ENCODE data around the gene FAM9A. TPM values are rescaled to one million over a fixed set of nuclear protein-coding genes. Genes with fewer than 3 reads are reported as not detected.

The FAM9A gene
- total RNA-seq, 1 experiment from 2014 or later = not detected

DNA sequence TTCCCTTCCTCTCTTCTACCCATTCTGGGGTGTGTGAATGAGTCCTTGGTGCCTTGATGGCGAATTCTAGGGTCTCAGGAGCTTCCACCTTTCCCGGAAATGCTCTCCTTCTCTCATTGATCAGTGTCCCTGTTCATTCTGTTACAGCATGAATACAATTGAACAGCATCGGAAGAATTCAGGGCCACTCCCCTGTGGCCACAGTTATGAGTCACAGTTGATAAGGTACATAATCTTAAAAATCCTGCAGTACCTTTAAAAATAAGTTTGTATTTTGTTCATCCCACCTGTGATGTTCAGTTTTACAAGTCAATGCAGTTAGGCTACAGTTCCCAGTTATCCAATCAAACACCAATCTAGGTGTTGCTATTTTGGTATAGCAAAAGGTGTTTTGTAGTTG, 47.3 kb upstream of the FAM9A start:
- H3K23ac ChIP-seq (ENCODE audit: insufficient read length, low read depth, low read length) = no peak overlapping the region
- H3K4me1 Mint-ChIP-seq = no peaks in the 10 kb centered on the region

More for the DNA sequence above, 47.3 kb upstream of the FAM9A start:
- Histone ChIP-seq H4K91ac (ENCODE audit: insufficient read length, low read depth, low read length) (no peak overlapping the region), H3K4ac (ENCODE audit: low read depth, low read length) (no peak overlapping the region), H3K4me2 (ENCODE audit: insufficient read depth, insufficient read length, low read length) (no peak overlapping the region), H2BK12ac (ENCODE audit: insufficient read length, low read depth, low read length) (no peak overlapping the region), H4K8ac (replicated peaks; ENCODE audit: insufficient read length, low read depth, low read length) (no peak overlapping the region), H3K14ac (ENCODE audit: insufficient read depth, low read length) (no peak overlapping the region), H2AK5ac (ENCODE audit: insufficient read length, low read length) (no peak overlapping the region), H3K27ac (ENCODE audit: insufficient read length, low read depth, low read length) (no peak overlapping the region), H4K20me1 (ENCODE audit: control insufficient read depth, insufficient read depth, insufficient read length) (no peaks in the 10 kb centered on the region), H2AFZ (ENCODE audit: low read length) (no peak overlapping the region), H4K5ac (ENCODE audit: insufficient read length, low read depth, low read length) (no peak overlapping the region), H3T11ph (ENCODE audit: low read length) (no peak overlapping the region), H3K27me3 (ENCODE audit: insufficient read depth, low read length) (no peaks in the 10 kb centered on the region), H3K4me1 (ENCODE audit: insufficient read depth, low read length) (no peaks in the 10 kb centered on the region), H3K9me3 (ENCODE audit: control insufficient read depth, low read depth, low read length) (no peaks in the 10 kb centered on the region), H3K18ac (ENCODE audit: insufficient read length, low read depth, low read length) (no peak overlapping the region), H2BK5ac (ENCODE audit: insufficient read length, low read length) (no peak overlapping the region), H3K79me1 (ENCODE audit: insufficient read depth, low read depth, low read length, poor library complexity, severe bottlenecking) (no peaks in the 10 kb centered on the region), H3K9ac (ENCODE audit: extremely low read depth, insufficient read length, low read length) (no peak overlapping the region), H2BK120ac (ENCODE audit: low read depth, low read length, poor library complexity, severe bottlenecking) (no peak overlapping the region), H3K56ac (ENCODE audit: insufficient read length, low read depth, low read length) (no peak overlapping the region), H3K79me2 (ENCODE audit: insufficient read depth, low read length) (no peaks in the 10 kb centered on the region), H2BK15ac (ENCODE audit: low read depth, low read length) (no peak overlapping the region), H2BK20ac (ENCODE audit: low read depth, low read length, poor library complexity, severe bottlenecking) (no peak overlapping the region), H3K23me2 (ENCODE audit: insufficient read length, low read depth, low read length, poor library complexity, severe bottlenecking) (no peaks in the 10 kb centered on the region)
- Mint-ChIP-seq H3K27me3 (ENCODE audit: low read depth) (peaks cover 4% of the 10 kb centered on the region; the same call in 1 of the 2 replicates), H3K36me3 (ENCODE audit: insufficient read depth in 1 of 3, low read depth in 3 of 3) (no peaks in the 10 kb centered on the region; a peak in 1 of 7 replicates), H3K27ac (no peak overlapping the region), H3K9me3 (peaks cover 0 to 42% of the 10 kb centered on the region in 2 experiments; a peak in 2 of 5 replicates), H3K4me3 (no peak overlapping the region)
- TF ChIP-seq, protein P1, sequence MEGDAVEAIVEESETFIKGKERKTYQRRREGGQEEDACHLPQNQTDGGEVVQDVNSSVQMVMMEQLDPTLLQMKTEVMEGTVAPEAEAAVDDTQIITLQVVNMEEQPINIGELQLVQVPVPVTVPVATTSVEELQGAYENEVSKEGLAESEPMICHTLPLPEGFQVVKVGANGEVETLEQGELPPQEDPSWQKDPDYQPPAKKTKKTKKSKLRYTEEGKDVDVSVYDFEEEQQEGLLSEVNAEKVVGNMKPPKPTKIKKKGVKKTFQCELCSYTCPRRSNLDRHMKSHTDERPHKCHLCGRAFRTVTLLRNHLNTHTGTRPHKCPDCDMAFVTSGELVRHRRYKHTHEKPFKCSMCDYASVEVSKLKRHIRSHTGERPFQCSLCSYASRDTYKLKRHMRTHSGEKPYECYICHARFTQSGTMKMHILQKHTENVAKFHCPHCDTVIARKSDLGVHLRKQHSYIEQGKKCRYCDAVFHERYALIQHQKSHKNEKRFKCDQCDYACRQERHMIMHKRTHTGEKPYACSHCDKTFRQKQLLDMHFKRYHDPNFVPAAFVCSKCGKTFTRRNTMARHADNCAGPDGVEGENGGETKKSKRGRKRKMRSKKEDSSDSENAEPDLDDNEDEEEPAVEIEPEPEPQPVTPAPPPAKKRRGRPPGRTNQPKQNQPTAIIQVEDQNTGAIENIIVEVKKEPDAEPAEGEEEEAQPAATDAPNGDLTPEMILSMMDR (conservative IDR thresholded peaks at IDR 0.05) = no peak
- DNase-seq = no peak
- no CpG with 5 or more reads among the region's 3 CpGs for WGBS (ENCODE audit: extremely low coverage, insufficient read length, low lambda C conversion rate)
